Activated effector memory CD4-positive, alpha-beta T cell treated with Interleukin-2 at 50 U/mL for 16 hours (primary cell): ENCODE measurements around the gene GPC6.

Experiments used
- DNase-seq: peaks from one replicate; pipeline ENCODE4 v3.0.0-alpha.2; 2020

Gene GPC6

GRCh38 chr13:93386116-93386515, 159.5 kb downstream of the GPC6 start:
- no peak for DNase-seq

DNA sequence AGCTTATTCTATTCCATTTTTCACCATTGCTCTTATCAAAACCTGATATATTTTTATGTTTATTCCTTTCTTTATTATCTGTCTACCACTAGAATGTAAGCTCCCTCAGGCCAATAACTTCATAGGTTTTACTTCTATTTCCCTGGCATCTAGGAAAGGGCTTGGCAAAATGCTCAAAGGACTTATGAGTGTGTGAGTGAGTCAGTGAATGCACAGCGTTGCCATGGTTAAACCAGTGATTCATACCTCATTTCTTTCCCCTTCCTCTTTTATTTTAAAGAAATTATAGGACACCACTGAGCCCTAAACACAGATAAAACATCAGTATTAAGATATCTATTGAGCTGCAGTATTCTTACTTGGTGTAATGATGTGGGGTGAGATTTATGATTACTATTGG, 162.1 kb downstream of the GPC6 start:
- no peak for DNase-seq

- DNase-seq: no peak
Observed at GRCh38 chr13:93397619-93398018, 171.0 kb downstream of the GPC6 start.

- DNase-seq: no peak
Observed at GRCh38 chr13:93398167-93399035, 171.8 kb downstream of the GPC6 start.

GRCh38 chr13:93399212-93399611, 172.6 kb downstream of the GPC6 start:
- DNase-seq: no peak

DNA sequence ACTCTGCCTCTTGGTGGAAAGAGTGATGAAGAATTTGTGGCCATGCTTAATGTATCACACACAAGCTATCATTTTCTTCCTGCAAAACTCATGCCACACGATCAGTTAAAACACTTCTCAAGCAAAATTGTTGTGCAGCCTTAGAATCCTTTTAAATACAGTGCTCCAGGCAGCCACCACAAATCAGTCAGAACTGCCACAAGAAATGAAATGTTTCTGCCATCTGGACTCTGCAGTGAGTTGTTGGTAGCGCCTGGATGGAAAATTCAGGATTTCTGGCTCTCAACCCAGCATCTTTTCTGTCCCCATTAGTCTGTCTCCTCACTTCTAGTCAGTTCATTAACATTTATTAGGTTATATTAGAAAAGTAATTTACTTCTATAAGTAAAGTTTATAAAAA, 179.5 kb downstream of the GPC6 start:
- DNase-seq: no peak

GRCh38 chr13:93407551-93407950, 180.9 kb downstream of the GPC6 start:
- DNase-seq: no peak

- DNase-seq: no peak
Observed at GRCh38 chr13:93409001-93409400, 182.4 kb downstream of the GPC6 start.

GRCh38 chr13:93409816-93410215, 183.2 kb downstream of the GPC6 start:
- DNase-seq: no peak

GRCh38 chr13:93411186-93411680, 184.6 kb downstream of the GPC6 start:
- DNase-seq: no peak

DNA sequence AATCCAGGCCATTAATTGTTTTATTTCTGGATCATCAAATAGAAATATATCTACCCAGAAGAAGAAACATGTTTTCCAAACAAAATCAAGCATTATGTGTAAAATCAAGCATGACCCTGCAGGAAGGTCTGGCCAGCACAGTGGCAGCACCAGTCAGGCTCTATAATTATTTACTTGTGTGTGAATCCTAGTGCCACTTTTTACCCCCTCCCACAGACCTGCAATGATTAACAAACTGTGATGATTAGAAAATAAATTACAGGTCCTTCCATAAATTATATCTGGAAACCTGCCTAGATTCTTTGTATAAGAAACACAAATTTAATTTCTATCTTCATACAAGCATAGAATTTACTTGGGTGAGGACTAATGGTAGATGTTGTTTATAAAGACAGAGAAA, 186.1 kb downstream of the GPC6 start:
- DNase-seq: no peak

GRCh38 chr13:93413972-93414717, 187.5 kb downstream of the GPC6 start:
- DNase-seq: no peak

DNA sequence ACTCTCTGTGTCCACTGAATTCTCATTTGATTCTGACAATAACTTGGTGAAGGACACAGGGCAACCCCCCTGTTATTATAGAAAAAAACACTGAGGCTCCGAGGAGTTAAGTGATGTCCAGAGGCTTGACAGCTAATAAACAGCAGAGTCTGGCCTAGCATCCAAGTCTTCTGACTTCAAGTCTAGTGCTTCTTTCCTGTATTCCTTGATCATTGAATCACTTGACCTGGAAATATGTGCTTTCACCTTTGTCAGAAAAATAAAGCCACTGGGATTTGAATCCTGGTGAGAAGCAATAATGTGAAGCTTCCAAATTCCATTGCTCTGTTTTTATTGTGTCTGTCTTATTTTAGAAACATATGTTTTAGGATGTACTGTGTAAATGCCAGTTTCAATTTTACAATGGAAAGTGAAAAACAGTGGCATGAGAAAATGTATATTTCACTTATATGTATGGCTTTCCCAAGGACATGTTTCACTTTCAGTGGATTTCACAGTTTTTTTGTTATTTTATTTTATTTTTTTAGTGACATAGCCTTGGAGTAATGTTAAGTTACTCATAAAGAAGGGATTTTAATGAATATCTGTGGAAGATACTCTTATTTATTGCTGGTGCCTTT, 190.2 kb downstream of the GPC6 start:
- DNase-seq: no peak

DNA sequence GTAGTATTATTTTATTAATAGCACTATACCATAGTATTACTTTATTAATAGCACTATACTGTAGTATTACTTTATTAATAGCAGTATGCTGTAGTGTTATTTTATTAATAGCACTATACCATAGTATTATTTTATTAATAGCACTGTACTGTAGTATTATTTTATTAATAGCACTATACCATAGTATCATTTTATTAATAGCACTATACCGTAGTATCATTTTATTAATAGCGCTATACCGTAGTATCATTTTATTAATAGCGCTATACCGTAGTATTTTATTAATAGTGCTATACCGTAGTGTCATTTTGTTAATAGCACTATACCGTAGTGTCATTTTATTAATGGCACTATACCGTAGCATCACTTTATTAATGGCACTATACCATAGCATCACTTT, 191.8 kb downstream of the GPC6 start:
- no peak for DNase-seq

GRCh38 chr13:93420206-93420605, 193.6 kb downstream of the GPC6 start:
- DNase-seq: no peak

GRCh38 chr13:93420887-93421286, 194.3 kb downstream of the GPC6 start:
- DNase-seq: no peak

DNA sequence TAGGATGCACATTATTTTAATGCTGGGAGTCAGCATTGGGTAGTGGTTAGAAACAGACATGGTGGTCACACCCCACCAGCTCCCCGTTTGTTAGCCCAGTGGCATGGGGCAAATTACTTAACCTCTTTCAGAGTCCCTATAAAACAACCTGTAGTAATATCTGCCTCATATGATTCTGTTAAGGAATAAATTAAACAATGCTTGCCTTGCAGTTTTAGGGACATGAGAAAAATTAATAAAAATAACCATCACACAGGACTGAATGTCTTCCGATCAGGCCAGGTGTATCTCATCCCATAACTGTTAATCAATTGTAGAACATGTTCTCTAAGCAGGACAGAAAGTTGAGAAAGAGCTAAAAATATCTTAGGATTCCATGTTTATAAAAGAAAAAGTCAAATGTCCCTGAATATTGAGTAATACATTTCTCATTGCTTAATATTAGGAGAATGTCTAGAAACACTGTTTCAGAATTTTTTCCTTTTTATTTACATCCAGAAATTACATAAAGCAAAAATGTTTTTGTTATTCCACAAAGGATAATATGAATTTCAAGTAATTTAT, 196.5 kb downstream of the GPC6 start:
- DNase-seq: no peak

GRCh38 chr13:93425411-93425810, 198.8 kb downstream of the GPC6 start:
- DNase-seq: no peak

DNA sequence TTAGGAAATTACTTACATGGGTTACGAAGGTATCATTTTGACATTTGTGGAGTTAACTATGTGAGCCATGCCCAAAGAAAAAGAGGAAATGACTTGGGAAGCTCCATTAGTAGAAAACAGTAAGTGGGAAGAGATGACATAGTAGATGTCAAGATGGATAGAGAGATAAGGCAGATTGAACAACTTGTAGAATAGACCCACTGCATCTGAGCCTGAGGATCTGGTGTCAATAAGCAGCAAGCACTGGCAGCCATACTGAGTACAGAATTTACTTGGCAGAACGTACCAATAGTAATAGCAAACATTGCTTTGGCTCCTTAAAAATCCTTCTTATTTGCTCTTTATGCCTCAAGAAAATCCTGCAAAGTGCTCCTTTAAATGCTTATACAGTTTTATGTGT, 203.8 kb downstream of the GPC6 start:
- no peak for DNase-seq

DNA sequence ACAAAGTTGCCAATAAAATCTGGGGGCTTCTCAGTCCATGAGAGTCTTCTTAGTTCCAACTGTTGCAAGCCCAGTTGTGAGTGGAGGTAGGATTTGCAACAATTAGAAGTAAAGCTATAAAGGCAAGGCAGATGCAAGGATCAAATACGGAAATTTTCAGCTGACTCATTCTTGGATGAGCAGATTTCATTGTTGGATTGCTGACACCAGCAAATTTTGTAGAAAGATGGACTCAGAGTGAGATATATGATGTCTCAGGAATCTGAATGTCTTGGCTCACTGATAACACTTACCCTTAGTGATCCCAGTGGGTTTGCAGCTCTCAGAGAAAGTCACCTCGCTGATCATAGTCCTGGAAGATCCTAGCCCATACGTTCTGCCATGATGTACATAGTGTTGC, 209.0 kb downstream of the GPC6 start:
- no peak for DNase-seq

DNA sequence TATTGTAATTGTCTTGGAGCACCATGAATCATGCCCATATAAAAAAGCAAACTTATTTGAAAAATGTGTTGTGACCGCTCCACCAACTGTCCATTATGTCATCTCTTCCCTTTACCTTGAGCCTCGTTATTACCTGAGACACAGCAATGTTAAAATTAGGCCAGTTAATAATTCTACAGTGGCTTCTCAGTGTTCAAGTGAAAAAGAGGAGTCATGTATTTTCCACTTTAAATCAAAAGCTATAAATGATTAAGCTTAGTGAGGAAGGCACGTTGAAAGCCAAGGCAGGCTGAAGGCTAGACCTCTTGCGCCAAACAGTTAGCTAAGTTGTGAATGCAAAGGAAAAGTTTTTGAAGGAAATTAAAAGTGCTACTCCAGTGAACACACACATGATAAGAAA, 210.5 kb downstream of the GPC6 start:
- no peak for DNase-seq

GRCh38 chr13:93446238-93446637, 219.6 kb downstream of the GPC6 start:
- DNase-seq: no peak

DNA sequence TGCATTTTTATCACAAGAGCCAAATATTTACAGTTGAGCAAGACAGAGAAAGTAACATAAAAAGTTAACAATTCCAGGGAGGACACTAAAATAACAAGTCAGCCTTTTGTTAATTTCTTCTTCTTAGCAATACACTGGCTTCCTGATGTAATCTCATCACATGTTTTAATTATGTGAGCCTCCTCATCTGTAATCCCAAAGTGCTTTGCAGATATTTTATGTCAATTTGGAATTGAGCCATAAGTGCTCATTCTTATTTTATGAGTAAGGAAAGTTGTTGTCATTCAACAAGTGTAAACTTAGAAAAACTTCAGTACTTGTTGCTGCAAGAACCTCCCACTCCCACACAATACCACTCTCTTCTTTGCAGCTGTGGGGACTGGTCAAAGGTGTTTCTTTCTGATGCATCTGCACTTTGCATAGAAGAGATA, 223.6 kb downstream of the GPC6 start:
- no peak for DNase-seq
